Ectodermal cell (in vitro differentiated cells): ENCODE results near the gene GFOD2.

Source experiments
- H3K27ac ChIP-seq: 2 replicates; pipeline ENCODE4 v1.7.0; 2013; ENCODE audit warnings: mild to moderate bottlenecking, low read depth, low read length; ENCODE audit not compliant: insufficient read depth, poor library complexity, severe bottlenecking
- H3K27me3 ChIP-seq: 2 replicates; pipeline ENCODE4 v1.7.0; 2013; ENCODE audit warnings: mild to moderate bottlenecking, low read length; ENCODE audit not compliant: insufficient read depth, control insufficient read depth, poor library complexity, severe bottlenecking
- H3K36me3 ChIP-seq: one replicate; pipeline ENCODE4 v1.7.0; 2013; ENCODE audit warnings: low read length; ENCODE audit not compliant: control insufficient read depth, insufficient read depth
- H3K4me1 ChIP-seq: one replicate; pipeline ENCODE4 v1.7.0; 2013; ENCODE audit warnings: low read length; ENCODE audit not compliant: control insufficient read depth, insufficient read depth
- H3K4me3 ChIP-seq: 2 replicates; pipeline ENCODE4 v1.7.0; 2013; ENCODE audit warnings: low read depth, low read length, control low read depth; ENCODE audit not compliant: insufficient read depth
- H3K9me3 ChIP-seq: 2 replicates; pipeline ENCODE4 v1.7.0; 2013; ENCODE audit warnings: mild to moderate bottlenecking, low read length, moderate library complexity; ENCODE audit not compliant: control insufficient read depth
- WGBS, 2 experiments: methylation state at CpG; one replicate each; pipeline ENCODE4 v1.1.7; 2013; ENCODE audit warnings: missing lambda C conversion rate in 2 of 2; 5-methylcytosine and 5-hydroxymethylcytosine counted together

Gene GFOD2

DNA sequence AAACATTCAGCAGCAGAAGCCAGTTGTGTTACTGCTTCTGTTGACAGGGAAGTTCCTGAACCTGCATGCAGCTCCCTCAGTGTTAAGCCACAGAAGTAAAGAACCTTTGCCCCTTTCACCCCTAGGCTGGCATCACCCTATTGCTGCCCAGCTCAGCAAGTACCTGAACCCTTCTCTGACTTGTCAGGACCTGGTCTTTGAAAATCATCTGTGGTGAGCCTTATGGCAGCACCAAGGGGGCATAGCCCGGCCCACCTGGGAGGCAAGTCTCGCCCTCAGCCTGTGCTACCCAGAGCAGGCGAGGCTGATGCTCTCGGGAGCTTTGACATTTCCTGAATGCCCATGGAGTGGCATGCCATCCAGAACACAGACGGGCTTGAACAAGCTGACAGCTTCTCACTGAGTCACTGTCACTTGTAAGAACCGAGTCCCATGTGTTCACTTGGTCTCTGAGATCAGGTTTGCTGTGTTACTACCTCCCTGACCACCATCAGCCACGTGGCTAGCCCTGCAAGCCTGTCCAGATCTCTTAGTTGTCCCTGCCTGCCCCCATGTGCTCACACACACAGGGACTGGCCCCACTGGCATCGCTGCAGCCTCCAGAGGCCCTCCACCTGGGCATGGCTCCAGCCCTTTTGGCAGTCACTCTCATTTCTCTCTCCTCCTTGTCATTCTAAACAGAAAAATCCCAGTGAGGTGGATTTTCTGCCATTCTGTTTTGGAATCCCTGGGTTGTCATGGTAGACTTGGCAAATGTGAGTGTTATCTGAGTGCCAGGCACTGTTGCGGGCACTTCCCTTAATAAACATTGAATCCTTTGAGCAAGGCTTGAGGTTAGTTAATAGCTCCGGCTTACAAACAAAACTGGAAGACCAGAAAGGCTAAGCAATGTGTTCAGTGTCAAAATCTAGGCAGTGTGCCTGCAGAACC lies 77.1 kb downstream of the GFOD2 start:
- H3K27ac ChIP-seq, result no peak overlapping the region
- H3K4me1 ChIP-seq, result no peaks in the 10 kb centered on the region
- H3K27me3 ChIP-seq, result peaks cover 21% of the 10 kb centered on the region
- H3K4me3 ChIP-seq, result no peak overlapping the region
- H3K36me3 ChIP-seq, result peaks cover 18% of the 10 kb centered on the region
- H3K9me3 ChIP-seq, result no peaks in the 10 kb centered on the region
- 84 to 85% methylated on average over 10 of the region's 10 CpGs for WGBS, 2 experiments

DNA sequence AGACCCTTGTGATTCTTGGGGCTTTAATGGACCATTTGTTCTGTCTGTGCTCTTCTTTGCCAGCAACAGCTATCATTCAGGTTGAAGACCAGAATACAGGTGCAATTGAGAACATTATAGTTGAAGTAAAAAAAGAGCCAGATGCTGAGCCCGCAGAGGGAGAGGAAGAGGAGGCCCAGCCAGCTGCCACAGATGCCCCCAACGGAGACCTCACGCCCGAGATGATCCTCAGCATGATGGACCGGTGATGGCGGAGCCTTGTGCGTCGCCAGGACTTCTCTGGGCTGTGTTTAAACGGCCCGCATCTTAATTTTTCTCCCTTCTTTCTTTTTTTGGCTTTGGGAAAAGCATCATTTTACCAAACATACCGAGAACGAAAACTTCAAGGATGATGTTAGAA lies 81.5 kb downstream of the GFOD2 start:
- Histone ChIP-seq H3K27ac (no peak overlapping the region), H3K4me3 (no peak overlapping the region), H3K9me3 (no peaks in the 10 kb centered on the region), H3K27me3 (no peaks in the 10 kb centered on the region), H3K4me1 (no peaks in the 10 kb centered on the region), H3K36me3 (peaks cover 39% of the 10 kb centered on the region)
- WGBS, 2 experiments, result 94 to 98% methylated on average over 12 of the region's 12 CpGs

- Histone ChIP-seq H3K27ac (no peak overlapping the region), H3K36me3 (peaks cover 45% of the 10 kb centered on the region), H3K4me1 (no peaks in the 10 kb centered on the region), H3K9me3 (no peaks in the 10 kb centered on the region), H3K27me3 (no peaks in the 10 kb centered on the region), H3K4me3 (no peak overlapping the region)
- WGBS, 2 experiments, result 96 to 97% methylated on average over 8 of the region's 8 CpGs
Measured at GRCh38 chr16:67636713-67637112, 82.4 kb downstream of the GFOD2 start.

- Histone ChIP-seq H3K27ac (no peak overlapping the region), H3K9me3 (no peaks in the 10 kb centered on the region), H3K4me1 (no peaks in the 10 kb centered on the region), H3K36me3 (peaks cover 52% of the 10 kb centered on the region), H3K27me3 (no peaks in the 10 kb centered on the region), H3K4me3 (no peak overlapping the region)
- WGBS, 2 experiments, result 92 to 95% methylated on average over 7 of the region's 7 CpGs
Measured at GRCh38 chr16:67632415-67633172, 86.5 kb downstream of the GFOD2 start.

DNA sequence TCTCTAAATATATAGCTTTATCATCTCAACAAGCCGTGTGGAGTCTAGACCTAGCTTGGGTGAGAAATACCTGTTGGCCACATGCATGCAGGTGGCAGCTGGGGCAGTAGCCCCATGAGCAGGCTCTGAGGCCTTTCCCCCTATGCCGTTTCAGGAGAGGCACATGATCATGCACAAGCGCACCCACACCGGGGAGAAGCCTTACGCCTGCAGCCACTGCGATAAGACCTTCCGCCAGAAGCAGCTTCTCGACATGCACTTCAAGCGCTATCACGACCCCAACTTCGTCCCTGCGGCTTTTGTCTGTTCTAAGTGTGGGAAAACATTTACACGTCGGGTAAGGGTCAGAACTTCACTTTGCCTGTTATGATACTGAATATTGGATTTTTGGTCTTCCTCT lies 90.9 kb downstream of the GFOD2 start:
- H3K4me3 ChIP-seq, result no peak overlapping the region
- no peaks in the 10 kb centered on the region for H3K4me1 ChIP-seq
- H3K27ac ChIP-seq, result no peak overlapping the region
- no peaks in the 10 kb centered on the region for H3K27me3 ChIP-seq
- 97% methylated on average over 14 of the region's 14 CpGs for WGBS, 2 experiments
- H3K9me3 ChIP-seq, result no peaks in the 10 kb centered on the region
- H3K36me3 ChIP-seq, result peaks cover 50% of the 10 kb centered on the region
